Thyroid gland (tissue), 4 donors: ENCODE data around the gene TMCC2.

Experiments
- POLR2A ChIP-seq, 2 donors: fragments of 450-650 bp; IDR thresholded peaks; one replicate each; pipeline ENCODE4 v1.6.1; 2017; ENCODE audit warnings: antibody characterized with exemption in 2 of 2, mild to moderate bottlenecking in 2 of 2, moderate library complexity in 1 of 2
- TF ChIP-seq, protein P1 (sequence below), 6 experiments: fragments of 200-600 bp in 3 of 6; fragments of 450-650 bp in 3 of 6; sonication (generic) in 3 of 6; IDR thresholded peaks; one replicate each; pipeline ENCODE4 v1.5.1; 2016 to 2019; ENCODE audit warnings: antibody characterized with exemption in 6 of 6, mild to moderate bottlenecking in 2 of 6, inconsistent platforms in 1 of 6, moderate library complexity in 1 of 6

DNA sequence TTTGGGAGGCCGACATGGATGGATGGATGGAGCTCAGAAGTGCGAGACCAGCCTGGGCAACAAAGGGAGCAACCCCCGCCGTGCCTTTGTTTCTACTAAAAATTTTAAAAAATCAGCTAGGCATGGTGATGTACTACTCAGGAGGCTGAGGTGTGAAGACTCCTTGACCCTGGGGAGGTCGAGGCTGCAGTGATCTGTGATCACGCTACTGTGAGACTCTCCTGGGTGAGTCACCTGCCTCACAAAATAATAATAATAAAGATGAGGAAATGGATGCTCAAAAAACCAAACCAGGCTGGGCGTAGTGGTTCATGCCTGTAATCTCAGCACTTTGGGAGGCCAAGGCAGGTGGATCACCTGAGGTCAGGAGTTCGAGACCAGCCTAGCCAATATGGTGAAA is 35.5 kb upstream of the TMCC2 start:
- TF ChIP-seq, protein P1, sequence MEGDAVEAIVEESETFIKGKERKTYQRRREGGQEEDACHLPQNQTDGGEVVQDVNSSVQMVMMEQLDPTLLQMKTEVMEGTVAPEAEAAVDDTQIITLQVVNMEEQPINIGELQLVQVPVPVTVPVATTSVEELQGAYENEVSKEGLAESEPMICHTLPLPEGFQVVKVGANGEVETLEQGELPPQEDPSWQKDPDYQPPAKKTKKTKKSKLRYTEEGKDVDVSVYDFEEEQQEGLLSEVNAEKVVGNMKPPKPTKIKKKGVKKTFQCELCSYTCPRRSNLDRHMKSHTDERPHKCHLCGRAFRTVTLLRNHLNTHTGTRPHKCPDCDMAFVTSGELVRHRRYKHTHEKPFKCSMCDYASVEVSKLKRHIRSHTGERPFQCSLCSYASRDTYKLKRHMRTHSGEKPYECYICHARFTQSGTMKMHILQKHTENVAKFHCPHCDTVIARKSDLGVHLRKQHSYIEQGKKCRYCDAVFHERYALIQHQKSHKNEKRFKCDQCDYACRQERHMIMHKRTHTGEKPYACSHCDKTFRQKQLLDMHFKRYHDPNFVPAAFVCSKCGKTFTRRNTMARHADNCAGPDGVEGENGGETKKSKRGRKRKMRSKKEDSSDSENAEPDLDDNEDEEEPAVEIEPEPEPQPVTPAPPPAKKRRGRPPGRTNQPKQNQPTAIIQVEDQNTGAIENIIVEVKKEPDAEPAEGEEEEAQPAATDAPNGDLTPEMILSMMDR (IDR thresholded peaks at IDR 0.05) = no peak
- no peak for TF ChIP-seq POLR2A (IDR thresholded peaks at IDR 0.05)
